ENCODE measurements around the gene SLC25A29. TPM values are rescaled to one million over a fixed set of nuclear protein-coding genes. Genes with fewer than 3 reads are reported as not detected.

The SLC25A29 gene
- total and polyA plus RNA-seq, 2 of the 8 experiments (the other 6 are each of a cell fraction or from before 2014, with no cell fraction given) = 135 to 177 TPM

- 89% methylated on average over 14 of the region's 14 CpGs; no CpG with 5 or more reads in 1 of the 2 experiments for WGBS, 2 experiments (ENCODE audit: extremely low coverage in 1 of 2, insufficient coverage in 1 of 2, insufficient read length in 1 of 2, insufficient replicate concordance in 2 of 2, low coverage in 1 of 2, low lambda C conversion rate in 2 of 2, missing lambda C conversion rate in 1 of 2)
- Histone ChIP-seq H3K23me2 (ENCODE audit: low read depth, low read length) (no peaks in the 10 kb centered on the region), H3K9ac (replicated peaks in 1 of 4; ENCODE audit: extremely low read depth in 1 of 4, low read depth in 3 of 4, low read length in 3 of 4) (no peak overlapping the region), H3K4me2 (ENCODE audit: insufficient read depth in 1 of 2, low read depth in 2 of 2, low read length in 2 of 2) (no peak overlapping the region), H2BK120ac (replicated peaks; ENCODE audit: low read depth, low read length) (no peak overlapping the region), H3K36me3 (ENCODE audit: control insufficient read depth in 2 of 4, insufficient read depth in 4 of 4, low read length in 3 of 4) (peaks cover 5 to 55% (median 25%) of the 10 kb centered on the region in 4 experiments; a peak in 7 of 8 replicates), H2BK12ac (ENCODE audit: low read depth, low read length) (no peak overlapping the region), H3K56ac (replicated peaks; ENCODE audit: insufficient read length, low read depth, low read length) (no peak overlapping the region), H2BK5ac (ENCODE audit: low read depth, low read length) (no peak overlapping the region), H3K4me3 (ENCODE audit: extremely low read depth in 1 of 4, insufficient read depth in 2 of 4, low read depth in 3 of 4, low read length in 4 of 4) (no peak overlapping the region), H3K9me3 (ENCODE audit: insufficient read depth in 2 of 2, low read depth in 1 of 2, low read length in 1 of 2) (no peaks in the 10 kb centered on the region), H2BK15ac (ENCODE audit: low read length) (no peak overlapping the region), H3K14ac (ENCODE audit: insufficient read length) (no peak overlapping the region), H2BK20ac (ENCODE audit: low read length) (no peak overlapping the region), H3K4ac (replicated peaks; ENCODE audit: insufficient read length, low read depth, low read length) (no peak overlapping the region), H3K4me1 (replicated peaks in 1 of 4; ENCODE audit: control insufficient read depth in 3 of 4, insufficient read depth in 4 of 4, low read length in 3 of 4) (peaks cover 0 to 2% (median 1%) of the 10 kb centered on the region in 4 experiments; a peak in 1 of 7 replicates), H3K18ac (ENCODE audit: extremely low read depth, low read length) (no peak overlapping the region), H3K27me3 (replicated peaks in 1 of 4; ENCODE audit: control insufficient read depth in 3 of 4, extremely low read depth in 1 of 4, insufficient read depth in 3 of 4, low read length in 3 of 4) (no peaks in the 10 kb centered on the region), H4K20me1 (replicated peaks in 1 of 2; ENCODE audit: control insufficient read depth in 1 of 2, insufficient read depth in 2 of 2, low read length in 2 of 2) (peaks cover 25 to 52% of the 10 kb centered on the region in 2 experiments), H4K91ac (replicated peaks; ENCODE audit: insufficient read length, low read length) (no peak overlapping the region), H3K23ac (ENCODE audit: insufficient read length) (no peak overlapping the region), H3K79me2 (ENCODE audit: control insufficient read depth in 1 of 2, insufficient read depth in 2 of 2, low read length in 2 of 2) (peaks cover 0 to 8% of the 10 kb centered on the region in 2 experiments; a peak in 1 of 4 replicates), H2AK5ac (ENCODE audit: low read depth, low read length) (no peak overlapping the region), H2AFZ (ENCODE audit: low read length) (no peak overlapping the region), H4K5ac (ENCODE audit: insufficient read length, low read depth, low read length) (no peak overlapping the region), H3K27ac (ENCODE audit: low read depth, low read length) (no peak overlapping the region), H3K79me1 (ENCODE audit: low read depth, low read length) (no peaks in the 10 kb centered on the region; the same call in 1 of the 2 replicates), H4K8ac (ENCODE audit: extremely low read depth, insufficient read depth, low read length) (no peak overlapping the region)
- FAIRE-seq (no peak), DNase-seq (ENCODE audit: low read depth in 1 of 2, low spot score in 2 of 2) (no peak)
- POLR2A ChIA-PET (ENCODE audit: partially characterized antibody) = interaction anchor here (0.7 to 16.0 kb wide), 4 partner anchors 5 to 75 kb away, joined by 3 to 200 read pairs (median 102); partner anchors contain the start of gene SLC25A29
- CTCF ChIA-PET (ENCODE audit: partially characterized antibody) = interaction anchor here (0.7 to 2.6 kb wide), 5 partner anchors 8 to 41 kb away, joined by 4 to 13 read pairs (median 4); no protein-coding TSS in a partner anchor
- no peak for TF ChIP-seq JUN (IDR thresholded peaks at IDR 0.05; ENCODE audit: low read depth, low read length)
- TF ChIP-seq SIN3A (conservative IDR thresholded peaks at IDR 0.05 in 1 of 2, IDR thresholded peaks at IDR 0.05 in 1 of 2; ENCODE audit: low read depth in 1 of 2, low read length in 2 of 2) = no peak
- no peak for TF ChIP-seq ATF2 (IDR thresholded peaks at IDR 0.05; ENCODE audit: low read length)
- TF ChIP-seq HDAC2 (IDR thresholded peaks at IDR 0.05; ENCODE audit: borderline replicate concordance in 1 of 2, low read depth in 2 of 2, low read length in 2 of 2) = no peak
- TF ChIP-seq ATF3 (IDR thresholded peaks at IDR 0.05; ENCODE audit: insufficient read depth, low read depth, low read length) = no peak
- no peak for TF ChIP-seq SUZ12 (IDR thresholded peaks at IDR 0.05; ENCODE audit: low read length)
- no peak for TF ChIP-seq TEAD4 (IDR thresholded peaks at IDR 0.05; ENCODE audit: low read depth, low read length)
- no peak for TF ChIP-seq CREB1 (IDR thresholded peaks at IDR 0.05)
- TF ChIP-seq MAX (IDR thresholded peaks at IDR 0.05) = no peak
Measured at GRCh38 chr14:100293497-100294212, 12.6 kb downstream of the SLC25A29 start.

Data from H1 (cell line).